Stimulated activated CD4-positive, alpha-beta T cell treated with anti-CD3 and anti-CD28 coated beads, Interleukin-1b, Interleukin-23, amount 100 ng/mL, for 24 hours (primary cell): Measurements from ENCODE around the gene SMARCA2.

Experiments
- DNase-seq, 4 experiments: peaks; one replicate each; pipeline ENCODE4 v3.0.0-alpha.2; 2020; ENCODE audit warnings: low read depth in 4 of 4, low spot score in 1 of 4

SMARCA2 gene

GRCh38 chr9:2039294-2040180 is 24.4 kb downstream of the SMARCA2 start:
- DNase-seq = no peak

- DNase-seq = no peak
Observed at GRCh38 chr9:2040828-2041227, 25.7 kb downstream of the SMARCA2 start.

GRCh38 chr9:2041736-2042135 is 26.6 kb downstream of the SMARCA2 start:
- no peak for DNase-seq

DNA sequence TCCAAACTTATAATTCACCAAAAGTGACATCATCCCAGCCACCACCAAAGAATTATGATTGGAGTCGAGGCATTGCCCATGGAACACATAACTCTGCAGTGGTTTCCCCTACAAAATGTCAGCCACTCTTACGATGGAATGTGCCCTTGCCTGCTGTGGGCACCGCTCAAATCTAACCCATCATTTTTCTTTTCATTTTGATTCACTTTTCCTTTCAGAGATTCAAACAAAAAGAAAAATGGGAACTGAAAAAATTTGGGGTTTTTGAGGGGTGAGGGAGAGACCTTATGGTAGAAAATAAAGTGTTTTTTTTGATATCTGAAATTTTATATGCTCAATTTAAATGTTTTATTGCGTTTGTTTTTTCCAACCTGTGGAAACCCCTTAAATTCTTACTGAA is 28.1 kb downstream of the SMARCA2 start:
- no peak for DNase-seq

- no peak for DNase-seq
Observed at GRCh38 chr9:2043881-2044462, 28.8 kb downstream of the SMARCA2 start.

DNA sequence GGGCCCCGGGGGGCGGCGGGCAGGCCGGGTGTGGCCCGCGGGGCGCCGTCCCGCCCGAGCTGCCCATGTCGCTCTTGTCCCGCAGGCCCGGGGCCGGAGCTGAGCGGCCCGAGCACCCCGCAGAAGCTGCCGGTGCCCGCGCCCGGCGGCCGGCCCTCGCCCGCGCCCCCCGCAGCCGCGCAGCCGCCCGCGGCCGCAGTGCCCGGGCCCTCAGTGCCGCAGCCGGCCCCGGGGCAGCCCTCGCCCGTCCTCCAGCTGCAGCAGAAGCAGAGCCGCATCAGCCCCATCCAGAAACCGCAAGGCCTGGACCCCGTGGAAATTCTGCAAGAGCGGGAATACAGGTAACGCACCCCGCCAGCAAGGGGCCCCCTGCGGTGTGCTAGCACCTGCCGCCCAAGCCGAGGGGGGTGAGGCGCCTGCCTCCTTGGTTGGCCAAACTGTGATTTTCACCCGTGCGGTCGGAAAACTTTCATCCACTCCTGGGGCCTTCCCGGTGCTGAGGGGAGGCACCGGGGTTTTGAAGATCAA is 32.1 kb downstream of the SMARCA2 start:
- no peak for DNase-seq

DNA sequence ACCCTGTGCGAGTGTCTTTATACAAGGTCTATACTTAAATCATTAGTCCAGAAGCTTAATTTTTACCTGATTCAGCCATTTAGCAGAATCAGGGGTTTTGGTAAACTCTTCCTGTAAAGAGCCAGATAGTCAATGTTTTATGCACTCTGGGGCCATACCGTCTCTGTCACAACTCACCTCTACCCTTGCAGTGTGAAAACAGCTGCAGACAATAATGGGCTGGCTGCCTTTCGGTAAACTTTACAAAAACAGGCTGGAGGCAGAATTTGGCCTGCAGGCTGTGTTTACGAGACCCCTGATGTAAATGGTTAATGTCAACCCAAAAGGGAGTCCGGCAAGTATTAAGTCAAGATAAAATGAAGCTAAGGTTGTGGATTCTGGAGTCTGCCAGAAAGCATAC is 32.8 kb downstream of the SMARCA2 start:
- no peak for DNase-seq

- DNase-seq = no peak
Observed at GRCh38 chr9:2050236-2050635, 35.1 kb downstream of the SMARCA2 start.

- peak; percentile 5 to 49 (median 30) for DNase-seq
Observed at GRCh38 chr9:2053883-2054845, 39.0 kb downstream of the SMARCA2 start.

DNA sequence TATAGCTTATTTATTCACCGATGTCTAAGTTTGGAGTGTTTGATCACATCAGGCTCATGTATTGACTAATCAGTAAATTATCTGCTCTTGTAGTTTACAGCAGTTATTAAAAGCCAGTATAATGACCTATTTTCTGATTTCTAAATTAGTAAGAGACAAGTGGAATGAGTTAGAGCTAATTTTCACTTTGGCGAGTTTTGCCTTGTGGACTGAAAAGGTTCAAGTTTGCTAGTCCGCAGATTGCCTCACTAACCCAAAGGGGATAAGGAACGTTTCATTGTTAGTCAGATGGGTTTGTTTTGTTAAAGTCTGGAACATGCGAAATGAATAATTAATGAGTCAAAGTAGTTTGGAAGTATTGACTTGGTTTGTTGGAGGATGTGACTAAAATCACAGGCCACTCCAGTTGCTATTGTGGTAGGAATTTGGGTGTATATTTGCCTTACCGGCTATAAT is 40.1 kb downstream of the SMARCA2 start:
- no peak for DNase-seq

DNA sequence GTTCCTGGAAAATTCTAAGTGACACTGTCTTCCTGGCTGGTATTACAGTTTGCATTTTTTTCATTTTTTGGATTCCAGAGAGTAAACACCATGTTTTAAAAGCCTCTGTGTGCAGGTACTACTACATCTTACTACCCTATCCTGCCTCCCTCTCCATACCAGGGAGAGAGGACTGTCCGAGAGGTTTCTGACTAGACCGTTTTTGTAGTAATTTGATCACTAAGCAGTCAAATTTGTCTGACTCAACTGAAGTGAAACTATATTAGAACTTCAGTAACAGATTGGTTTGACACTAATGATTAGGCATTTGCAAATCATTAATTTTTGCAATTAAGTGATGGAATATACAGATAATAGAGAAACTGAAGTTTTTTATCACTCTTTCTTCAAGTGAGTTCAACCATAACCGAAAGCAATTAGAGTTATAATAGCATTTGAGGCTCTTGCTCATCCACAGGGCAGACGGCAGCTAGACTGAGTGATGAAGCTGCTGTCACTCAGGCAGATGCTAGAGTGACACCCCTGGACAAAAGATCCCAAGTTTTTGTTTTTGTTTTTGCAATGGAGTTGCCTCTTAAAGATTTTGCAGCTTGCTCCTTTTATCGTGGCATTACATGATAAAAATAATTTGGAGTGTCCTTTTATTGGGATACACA is 44.3 kb downstream of the SMARCA2 start:
- DNase-seq = no peak

- DNase-seq = no peak
Observed at GRCh38 chr9:2060424-2060823, 45.3 kb downstream of the SMARCA2 start.

GRCh38 chr9:2065704-2066103 is 50.6 kb downstream of the SMARCA2 start:
- no peak for DNase-seq

DNA sequence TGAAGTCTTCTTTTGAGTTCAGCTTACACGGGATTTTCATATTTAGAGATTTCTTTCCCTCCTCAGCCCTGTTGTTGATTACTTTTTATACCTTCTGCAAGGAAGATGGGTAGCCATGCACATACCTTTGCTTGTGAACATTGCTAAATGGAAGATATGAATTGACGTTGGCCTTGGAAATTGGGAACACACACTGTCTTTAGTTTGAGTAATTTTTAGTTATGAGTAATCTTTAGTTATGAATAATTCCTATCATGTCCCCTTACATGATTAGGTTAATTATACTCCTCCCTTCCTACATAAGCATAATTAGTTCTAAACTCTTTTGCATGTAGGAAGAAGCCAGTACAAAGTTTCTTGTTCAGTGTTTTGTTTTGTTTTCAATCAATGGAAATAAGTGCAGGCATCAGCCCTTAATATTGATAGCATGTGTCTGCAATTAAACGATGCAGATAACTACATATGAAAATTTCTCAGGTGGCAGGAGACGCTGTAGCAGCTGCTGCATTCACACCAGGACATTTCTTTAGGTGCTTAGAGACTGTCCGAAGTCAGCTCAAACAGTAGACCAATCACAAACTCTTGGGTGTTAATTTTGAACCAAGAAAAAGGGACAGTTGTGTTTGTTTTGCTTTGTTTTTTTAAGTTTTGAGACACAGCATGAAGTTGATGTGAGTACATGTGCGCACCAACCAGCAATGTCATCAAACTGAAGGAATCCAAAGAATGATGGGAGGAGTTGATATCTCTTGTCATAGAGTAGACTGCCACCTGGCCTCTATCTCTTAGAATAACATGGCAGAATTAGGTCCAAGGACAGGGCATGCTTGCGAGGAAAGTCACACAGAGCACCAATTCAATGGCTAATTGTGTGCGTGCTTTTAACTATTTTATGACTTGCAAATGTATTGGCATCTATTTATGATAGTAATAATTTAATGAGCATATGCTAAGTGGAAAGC is 51.4 kb downstream of the SMARCA2 start:
- no peak for DNase-seq

DNA sequence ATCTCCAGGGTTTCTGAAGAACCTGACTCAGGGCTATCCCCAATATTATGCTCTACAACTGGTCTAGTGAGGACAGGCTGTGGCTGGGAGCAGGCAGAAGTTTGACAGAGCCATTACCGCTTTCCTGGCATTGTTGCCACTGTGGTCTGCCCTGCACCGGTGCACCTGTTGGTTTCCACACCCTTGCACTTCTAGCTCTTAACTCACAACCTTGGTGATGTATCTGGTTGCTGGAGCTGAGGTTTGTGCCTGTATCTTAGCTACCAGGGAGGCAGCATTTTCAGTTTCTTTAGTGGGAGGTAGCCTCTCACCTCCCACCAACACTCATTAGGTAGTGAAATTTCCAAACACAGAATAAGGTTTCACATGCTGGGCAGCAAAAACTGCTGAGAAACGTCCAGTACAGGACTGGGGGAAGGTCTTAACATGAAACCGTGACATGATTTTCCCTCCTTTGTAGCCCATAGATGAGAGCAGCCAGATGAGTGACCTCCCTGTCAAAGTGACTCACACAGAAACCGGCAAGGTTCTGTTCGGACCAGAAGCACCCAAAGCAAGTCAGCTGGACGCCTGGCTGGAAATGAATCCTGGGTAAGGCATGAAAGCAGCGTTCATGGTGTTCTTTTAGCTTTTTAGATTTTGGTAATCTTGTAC is 57.7 kb downstream of the SMARCA2 start:
- no peak for DNase-seq

DNA sequence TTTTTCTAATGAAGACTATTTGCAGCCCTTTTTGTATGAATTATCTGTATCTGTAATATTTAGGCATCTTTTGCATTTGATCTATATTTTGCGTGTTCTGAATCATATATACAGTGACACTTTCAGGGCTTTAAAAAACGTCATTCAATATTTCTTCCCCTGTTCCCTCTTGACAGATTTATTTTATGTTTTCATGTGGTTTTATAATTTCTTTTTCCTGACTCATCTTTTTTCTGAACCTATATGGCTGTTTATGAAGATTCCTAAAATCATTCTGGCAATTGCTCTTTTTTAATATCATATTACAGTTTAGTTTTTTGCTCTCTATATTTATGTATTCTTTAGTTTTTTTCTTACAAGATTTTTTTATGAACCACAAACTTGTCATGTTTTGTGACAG is 67.6 kb downstream of the SMARCA2 start:
- no peak for DNase-seq

- no peak for DNase-seq
Observed at GRCh38 chr9:2083479-2083878, 68.3 kb downstream of the SMARCA2 start.

DNA sequence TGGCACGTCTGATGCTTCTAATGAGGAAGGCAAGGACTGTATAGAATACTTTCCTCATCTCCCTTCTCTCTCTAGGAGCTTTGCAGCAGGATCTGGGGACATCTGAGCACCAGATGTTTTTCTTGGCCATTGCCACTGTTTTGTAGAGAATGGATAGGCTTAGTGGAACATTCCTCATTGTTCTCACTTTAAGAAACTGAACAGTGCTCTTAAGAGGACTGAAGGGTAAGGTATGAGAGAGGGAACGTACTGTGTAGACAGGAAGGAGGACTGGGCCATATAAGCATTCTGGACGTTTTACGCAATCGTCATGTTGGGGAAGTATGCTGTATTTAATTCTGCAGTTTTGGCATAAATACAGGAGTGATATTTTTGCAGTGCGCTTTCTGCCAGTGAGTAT is 70.6 kb downstream of the SMARCA2 start:
- DNase-seq = no peak

- DNase-seq = no peak
Observed at GRCh38 chr9:2086116-2086515, 71.0 kb downstream of the SMARCA2 start.
